HG02642 (cell line): ENCODE measurements around the gene ADI1.

Source experiments
- ATAC-seq: cut with Tn5 transposase; IDR thresholded peaks from one replicate; pipeline ENCODE4 v1.9.1; 2021; ENCODE audit warnings: mild to moderate bottlenecking; ENCODE audit not compliant: unreplicated experiment, poor library complexity

The ADI1 gene

DNA sequence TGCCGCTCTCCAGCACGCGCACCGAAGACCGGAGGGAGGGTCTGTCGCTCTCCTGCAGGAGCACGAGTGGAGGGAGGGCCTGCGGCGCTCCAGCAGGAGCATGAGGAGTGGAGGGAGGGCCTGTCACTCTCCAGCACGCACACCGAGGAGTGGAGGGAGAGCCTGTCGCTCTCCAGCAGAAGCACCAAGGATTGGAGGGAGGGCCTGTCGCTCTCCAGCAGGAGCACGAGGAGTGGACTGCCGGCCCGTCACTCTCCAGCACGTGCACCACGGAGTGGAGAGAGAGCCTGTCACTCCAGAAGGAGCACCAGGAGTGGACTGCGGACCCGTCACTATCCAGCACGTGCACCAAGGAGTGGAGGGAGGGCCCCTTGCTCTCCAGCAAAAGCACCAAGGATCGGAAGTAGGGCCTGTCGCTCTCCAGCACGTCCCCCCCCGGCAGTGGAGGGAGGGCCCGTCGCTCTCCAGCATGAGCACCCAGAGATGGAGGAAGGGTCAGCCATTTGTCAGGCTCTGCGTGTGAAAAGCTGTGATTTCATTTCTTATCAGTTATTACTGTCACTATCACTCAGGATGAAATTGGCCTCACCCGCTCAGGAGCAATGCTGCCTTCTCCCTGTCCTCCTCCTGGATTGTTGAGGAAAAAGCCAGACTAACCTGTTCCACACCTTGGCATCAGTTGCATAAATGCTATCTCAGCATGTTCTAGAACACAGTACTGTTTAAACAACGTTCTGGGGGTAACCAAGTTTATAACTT lies 35.9 kb downstream of the ADI1 start:
- ATAC-seq = no peak

DNA sequence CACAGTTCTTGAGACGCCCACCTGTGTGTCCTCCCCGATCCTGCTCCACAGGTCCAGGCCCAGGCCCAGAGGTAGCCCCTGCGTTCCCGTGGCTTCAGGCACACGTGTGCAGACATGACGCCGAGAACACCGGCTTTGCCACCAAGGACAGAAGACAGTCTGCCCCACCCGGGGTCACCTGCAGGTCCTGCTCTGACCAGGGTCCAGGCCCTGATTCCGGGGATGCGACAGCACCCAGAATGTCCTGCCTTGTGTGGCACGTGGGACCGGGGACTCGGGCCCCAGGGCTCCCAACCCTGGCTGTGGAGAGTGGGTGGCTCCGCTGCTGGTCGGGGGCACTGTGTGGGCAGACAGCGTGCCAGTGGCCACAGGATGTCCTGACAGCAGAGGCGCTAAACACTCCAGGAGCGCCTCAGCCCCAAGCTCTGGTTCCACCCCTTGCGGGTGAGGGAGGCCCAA lies 36.9 kb downstream of the ADI1 start:
- no peak for ATAC-seq

DNA sequence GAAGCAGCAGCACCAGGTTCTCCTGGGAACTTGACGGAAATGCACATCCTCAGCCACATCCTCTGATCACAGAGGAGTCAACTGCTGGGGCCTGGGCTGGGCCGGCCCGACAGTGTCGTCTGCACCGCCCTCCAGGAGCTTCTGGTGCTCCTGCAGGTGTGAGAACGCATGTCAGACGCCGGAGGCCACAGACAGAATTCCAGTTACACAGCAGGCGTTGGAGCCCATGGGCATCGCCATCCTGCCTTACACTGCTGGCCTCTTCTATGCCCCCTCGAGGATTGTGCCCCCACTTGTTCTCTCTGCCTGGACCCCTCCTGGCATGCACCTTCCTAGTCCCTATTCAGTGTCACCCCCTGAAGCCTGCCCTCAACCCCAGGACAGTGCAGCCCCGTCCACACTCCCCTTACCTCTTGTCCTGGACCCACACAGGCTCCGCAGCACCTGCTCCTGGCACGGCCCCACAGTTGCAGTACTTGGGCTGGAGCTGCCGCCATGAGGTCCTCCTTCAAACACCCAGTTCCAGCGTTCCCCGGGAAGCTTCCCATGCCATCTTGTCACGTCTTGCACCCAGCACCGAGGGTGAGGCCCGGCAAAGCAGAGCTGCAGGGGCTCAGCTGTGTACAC lies 37.5 kb downstream of the ADI1 start:
- ATAC-seq = no peak

DNA sequence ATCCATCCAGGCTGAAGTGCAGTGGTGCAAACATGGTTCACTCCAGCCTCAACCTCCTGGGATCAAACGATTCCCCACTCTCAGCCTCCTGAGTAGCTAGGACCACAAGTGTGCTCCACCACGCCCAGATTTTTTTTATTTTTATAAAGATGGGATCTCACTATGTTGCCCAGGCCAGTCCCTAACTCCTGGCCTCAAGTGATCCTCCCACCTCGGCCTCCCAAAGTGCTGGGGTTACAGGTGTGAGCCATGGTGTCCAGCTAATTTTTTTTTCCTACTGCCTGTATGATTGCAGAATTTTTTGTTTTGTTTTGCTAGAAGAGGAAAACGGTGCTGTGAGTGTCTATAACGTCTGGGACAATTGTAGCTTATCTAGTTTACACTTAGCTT lies 38.3 kb downstream of the ADI1 start:
- ATAC-seq = no peak

DNA sequence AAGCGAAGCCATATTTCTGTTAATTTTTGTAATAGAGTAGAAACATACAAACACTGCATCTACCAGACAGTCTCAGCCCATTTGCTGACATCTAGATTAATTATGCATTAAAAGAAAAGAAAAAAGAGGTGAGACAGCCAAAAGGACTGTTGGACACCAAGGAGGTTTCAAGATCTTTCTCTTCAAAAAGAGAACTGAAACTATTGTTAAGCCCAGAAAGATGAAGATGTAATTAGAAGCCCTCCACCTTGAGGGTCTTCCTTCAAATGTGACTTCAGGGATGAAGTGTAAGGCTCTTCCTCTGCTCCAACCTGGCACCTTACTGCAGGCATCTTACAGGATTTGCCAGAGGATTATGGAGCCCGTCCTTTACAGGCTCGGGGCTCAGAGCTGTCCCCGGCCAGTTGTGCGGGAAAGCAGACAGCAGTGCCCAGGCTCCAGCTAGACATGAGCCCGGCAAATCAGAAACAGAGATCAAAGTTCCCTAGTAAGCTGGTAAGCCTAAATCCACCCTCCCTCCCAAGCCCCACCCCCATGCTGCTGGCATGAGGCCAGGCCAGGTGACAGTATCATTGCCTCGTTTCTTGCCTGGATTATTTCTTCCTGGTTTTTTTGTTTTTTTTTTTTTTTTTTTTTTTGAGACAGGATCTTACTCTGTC lies 38.9 kb downstream of the ADI1 start:
- no peak for ATAC-seq

DNA sequence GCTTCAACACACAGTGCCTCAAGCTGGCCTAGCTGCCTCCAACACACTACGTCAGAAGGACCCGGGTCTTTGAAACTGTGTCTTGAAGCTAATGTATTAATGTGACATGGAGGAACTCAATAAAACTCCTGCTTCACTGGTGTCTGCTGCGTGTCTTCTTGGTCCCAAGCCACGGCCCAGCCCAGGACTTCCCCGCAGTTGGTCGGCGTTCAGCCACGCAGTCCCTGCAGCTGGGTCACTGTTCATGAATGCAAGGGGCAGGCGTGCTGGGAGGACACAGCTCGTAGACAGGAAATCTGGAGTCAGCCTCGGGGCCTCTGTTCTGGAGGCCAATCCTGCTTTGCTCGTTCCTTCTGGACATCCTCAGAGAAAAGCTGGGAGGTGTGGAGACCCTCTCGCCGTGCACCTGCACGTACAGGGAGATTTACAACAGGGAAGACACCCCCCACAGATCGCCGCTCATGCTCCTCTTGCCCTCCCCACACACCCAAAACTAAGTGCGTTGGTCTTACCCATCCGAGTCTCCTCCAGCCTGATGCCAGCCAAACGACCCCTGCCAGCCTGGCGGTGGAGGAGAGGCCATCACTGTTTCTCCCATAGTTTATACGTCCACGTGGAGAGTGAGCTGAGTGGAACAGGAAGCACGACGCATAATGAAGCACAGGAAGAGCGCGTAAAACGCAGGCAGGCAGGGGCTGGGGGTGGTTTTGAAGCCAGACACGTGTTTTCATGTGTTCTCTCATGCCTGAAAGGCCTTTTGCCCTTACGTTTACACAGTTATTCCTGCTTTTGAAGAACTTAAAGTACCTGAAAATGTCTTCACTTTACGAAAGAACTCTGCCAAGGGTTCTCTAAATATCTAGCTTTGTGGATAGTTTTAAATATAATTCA lies 39.7 kb downstream of the ADI1 start:
- ATAC-seq = no peak

DNA sequence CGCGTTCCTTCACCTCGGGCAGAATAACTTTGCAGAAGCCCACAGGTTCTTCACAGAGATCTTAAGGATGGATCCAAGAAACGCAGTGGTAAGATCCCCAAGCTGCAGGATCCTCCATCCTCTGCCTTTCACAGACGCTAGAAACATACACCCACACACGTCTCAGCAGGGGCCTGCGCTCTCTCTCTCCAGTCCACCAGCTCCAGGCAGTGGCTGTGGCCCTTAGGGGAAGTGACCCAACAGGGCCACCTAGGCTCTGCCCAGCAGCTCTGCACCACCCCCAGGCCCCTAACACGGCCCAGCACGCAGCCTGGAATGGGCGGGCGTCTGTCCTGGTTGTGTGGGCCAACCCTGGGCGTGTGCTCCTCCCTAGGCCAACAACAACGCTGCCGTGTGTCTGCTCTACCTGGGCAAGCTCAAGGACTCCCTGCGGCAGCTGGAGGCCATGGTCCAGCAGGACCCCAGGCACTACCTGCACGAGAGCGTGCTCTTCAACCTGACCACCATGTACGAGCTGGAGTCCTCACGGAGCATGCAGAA lies 40.4 kb downstream of the ADI1 start:
- no peak for ATAC-seq

DNA sequence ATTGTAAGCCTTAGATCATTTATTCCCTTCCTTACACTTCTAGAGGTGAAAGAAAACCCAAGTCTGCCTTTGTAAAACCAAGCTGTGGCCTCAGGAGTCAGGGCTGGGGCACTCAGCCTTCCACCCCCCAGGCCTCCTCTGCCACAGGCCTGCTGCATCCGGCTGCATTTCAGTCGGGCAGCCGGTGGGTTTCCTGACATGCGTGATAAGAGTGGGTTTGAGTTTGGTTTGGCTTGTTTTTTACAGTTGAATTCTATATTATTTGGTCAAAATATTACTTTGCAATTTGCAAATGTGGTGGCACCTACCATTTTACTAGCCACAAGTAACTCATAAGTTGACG lies 42.4 kb downstream of the ADI1 start:
- no peak for ATAC-seq

DNA sequence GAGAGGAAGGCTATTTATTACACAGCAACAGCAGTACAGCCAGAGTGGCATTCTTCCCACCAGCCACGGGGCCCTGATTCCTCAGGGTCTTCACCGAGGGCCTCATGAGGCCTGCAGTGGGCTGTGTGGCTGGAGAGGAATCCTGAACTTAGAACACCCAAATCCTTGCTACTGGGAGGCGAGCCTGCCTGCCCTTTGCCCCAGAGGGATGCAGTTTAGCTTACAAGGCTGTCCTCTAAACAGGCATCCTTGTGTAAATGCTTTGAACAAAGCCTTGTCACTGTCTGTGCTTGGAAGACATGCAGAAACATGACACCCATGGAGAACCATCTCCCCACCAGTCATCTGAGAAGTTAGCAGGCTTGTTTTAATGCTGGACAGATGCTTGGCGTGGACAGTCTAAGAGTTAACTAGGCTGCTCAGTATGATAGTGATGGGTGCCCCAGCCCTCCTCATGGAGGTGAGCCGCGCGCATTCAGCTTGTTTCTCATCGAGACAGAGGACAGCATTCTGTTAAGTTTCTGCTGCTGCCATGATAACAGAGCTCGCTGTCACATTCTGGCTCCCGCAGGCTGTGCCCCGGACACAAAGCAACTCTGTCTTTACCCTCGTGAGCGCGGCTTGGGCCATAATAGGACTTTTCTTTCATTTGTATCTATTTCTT lies 42.9 kb downstream of the ADI1 start:
- no peak for ATAC-seq

DNA sequence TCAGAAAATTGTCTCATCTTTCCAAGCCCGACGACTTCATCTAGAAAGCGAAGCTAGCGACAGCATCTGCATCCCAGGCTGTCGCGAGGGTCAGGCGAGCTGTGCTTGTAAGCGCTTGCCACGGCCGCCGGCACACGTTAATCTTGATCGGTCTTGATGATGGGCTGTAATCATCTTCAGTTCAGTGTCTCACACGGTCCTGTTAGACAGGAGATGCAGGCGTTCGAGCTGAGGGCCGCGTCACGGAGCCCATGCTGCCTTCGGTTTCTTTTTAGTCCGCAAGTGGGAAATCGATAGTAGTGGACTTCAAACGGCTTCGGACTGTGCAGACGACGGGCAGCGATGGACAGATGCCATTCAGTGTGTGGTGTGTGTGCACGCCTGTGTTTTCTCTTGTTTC lies 43.6 kb downstream of the ADI1 start:
- no peak for ATAC-seq

DNA sequence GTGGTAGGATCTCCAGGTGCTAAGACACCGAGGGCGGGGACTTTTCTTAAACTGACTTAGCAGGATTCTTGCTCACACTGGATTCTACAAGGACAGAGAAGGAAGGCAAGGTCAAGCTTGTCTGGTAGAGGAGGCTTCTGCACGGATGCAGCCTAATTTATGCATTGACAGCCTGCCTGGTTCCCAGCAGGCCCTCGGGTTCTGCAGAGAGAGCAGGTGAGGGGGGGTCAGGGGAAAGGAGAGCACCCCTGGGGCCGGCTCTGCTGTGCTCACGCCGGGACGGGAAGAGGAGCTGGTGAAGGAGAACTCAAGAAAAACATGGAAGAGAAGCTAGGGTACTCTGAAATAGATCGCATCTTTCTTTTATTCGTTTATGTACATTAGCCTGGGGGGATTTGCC lies 46.4 kb downstream of the ADI1 start:
- ATAC-seq = no peak

DNA sequence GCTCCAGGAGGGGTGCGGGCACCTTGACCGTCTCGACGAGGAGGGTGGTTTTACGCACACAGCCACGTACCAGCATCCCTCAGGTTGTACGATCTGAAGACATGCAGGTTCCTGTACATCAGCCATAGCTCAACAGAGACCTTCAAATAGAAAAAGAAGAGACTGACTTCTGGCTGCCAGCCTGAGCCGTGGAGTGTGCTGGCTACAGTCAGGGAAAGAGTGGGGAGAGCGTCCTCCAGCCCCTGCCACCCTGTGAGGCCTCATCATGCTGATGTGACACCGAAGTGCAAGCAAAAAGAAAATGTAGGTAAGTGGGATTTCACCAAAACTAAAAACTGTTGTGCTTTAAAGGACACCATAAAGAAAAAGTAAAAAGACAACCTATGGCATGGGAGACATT lies 47.0 kb downstream of the ADI1 start:
- no peak for ATAC-seq

DNA sequence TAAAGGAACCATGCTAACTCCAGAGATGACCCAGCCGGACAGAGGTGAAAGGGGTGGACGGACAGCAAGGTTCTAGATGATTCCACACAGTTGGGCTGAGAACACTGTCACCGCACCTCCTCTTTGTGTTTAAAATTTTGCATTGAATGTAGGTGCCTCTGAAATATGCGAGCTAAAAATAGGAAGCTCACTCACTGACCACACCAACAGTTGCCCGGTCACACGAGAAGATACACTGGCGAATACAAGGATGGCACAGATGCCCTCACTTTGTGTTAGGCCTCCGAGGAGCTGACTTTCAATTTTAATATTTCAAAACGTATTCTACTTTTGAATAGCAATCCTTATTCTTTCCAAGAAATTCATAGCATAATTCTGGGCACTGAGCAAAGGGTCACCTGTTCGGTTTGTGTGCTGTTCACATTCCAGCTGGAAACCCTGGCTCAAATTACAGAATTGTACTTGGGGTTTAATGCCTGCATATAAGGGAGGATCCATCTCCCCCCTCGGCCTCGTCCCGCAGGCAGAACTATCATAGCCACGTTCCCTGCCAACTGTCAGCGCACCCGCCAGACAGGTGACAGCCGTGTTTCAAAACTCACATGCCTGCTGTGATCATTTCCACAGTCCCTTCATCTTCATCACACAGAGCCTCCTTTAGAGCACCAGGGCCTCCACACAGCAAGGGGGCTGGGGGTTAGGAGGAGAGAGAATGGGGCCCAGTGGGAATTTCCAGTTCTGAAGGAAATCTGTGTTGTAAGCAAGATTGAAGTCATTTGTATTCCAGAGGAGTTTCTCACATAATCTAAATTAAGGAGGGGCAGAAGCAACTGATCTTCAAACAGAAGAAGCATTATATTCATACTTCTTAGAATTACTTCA lies 48.2 kb downstream of the ADI1 start:
- ATAC-seq = no peak

DNA sequence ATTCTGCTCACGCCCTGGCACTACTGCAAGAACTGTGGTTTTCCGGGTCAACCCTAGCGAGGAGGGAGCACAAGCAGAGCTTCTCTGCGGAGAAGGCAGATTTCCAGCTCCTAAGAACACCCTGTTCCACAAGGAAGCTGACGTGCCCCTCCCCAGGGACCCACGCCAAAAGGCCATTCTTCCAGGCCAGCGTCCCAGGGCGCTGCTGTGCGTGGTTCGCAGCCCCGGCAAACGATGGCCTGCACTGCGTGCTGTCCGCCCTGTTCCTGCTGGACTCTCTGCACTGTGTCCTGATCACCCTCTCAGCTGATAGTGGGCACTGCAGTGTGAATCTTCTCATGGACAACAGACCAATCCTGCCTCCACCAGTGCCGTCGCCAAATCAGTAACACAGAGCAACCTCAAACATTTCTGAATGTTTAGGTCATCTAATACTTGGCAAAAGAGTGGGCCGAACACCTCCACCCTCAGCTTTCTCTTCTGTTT lies 49.1 kb downstream of the ADI1 start:
- ATAC-seq = no peak

DNA sequence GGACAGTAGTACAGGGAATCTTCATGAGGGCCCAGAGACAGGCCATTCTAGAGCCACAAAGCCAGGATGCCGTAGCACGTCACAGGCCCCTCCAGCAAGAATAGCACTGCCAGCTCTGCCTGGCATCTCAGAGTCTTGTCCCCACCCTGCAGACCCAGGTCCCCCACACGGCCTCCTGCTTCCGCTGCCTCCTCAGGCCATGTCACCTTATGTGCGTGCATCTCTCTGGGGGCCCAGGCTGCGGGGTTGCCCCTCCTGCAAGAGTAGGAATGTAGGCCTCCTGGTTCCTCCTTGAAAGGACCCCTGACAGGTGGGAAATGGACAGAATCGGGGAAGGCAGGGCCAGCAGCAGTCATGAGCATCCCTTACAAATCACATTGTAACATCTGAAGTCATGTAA lies 49.8 kb downstream of the ADI1 start:
- no peak for ATAC-seq

DNA sequence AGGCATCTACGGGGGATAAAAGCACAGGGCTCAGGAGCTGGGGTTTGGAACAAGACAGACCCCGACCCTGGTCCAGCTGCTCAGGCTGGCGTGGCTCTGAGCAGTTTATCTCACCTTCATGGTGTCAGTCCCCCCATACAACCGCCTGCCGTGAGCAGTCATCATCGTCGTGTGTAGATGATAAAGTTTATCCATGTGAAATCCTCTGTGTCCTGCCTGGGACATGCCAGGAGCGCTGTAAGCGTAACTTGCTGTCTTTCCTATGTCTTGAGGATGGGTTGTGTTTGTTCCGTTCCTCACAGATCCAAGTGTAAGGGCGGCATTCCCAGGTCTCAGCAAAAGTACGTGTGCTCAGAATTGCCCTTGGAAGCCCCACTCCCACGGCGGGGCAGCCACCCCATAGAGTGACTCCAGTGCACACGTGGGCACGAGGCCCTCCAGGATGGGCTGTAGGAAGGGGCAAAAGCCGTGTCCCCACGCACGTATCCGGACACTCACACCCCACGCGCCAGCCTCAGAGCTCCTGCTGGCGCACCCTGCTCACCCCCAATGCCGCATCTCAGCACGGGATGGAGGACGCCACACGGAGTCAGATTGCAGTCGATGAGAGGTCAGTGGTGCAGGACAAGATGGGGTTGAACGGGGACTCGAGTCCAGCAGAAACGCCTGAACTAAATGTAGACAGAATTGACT lies 50.9 kb downstream of the ADI1 start:
- ATAC-seq = no peak

DNA sequence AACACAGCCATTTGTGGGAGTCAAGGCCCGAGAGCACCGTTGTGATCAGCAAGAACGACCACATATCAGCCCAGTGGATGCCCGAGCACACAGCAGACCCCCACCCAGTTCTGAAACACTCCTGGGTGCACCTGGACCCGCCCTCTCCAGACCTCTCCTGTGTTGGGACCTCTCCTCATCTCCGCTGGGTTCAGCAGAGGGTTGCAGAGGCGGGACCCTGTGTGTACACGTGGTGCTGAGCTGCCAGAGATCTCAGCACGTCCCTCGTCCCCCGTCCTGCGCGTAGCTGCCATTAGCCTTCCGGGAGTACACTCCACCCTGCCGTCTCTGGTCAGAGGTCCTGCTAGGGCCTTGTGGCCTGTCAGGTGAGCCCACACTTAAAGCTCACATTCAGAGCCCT lies 51.7 kb downstream of the ADI1 start:
- no peak for ATAC-seq

DNA sequence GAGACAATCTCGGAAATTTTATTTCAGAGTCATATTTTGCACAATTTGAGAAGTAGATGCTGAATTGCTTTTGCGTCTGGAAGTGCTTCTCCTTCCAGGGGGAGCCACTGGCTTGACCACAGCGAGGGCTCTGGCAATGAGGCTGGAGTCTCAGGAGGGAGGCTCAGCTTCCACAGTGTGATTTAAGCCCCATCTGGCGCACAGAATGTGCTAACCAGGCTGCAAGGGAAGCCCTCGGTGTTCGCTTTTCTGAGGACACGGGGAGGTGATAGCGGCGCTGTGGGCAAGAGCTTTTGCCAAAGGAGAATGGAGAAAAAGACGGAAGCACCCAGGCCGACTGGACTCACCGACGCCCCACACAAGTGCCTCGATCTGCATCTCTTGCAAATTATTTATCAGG lies 52.4 kb downstream of the ADI1 start:
- ATAC-seq = no peak
